RKO (cell line): ENCODE results near the gene MYO1E.
A peak's percentile ranks its signal among the peaks of the same experiment; 100 is the strongest.
"Not testable (repeated sequence)": the region's sequence is repeated elsewhere in the genome, so short reads cannot be mapped to it uniquely, and the experiment has no call there.

ENCODE experiments used
- DNase-seq: peaks from one replicate; pipeline ENCODE4 v3.0.0-alpha.2; 2016; ENCODE audit warnings: low spot score

MYO1E gene

GRCh38 chr15:59372352-59373211 lies at the start of gene MYO1E:
Gene MYO1E (minus strand): TSS chr15:59372871. CDS start chr15:59372500, 371 bp downstream.
- DNase-seq: peak; percentile 97

DNA sequence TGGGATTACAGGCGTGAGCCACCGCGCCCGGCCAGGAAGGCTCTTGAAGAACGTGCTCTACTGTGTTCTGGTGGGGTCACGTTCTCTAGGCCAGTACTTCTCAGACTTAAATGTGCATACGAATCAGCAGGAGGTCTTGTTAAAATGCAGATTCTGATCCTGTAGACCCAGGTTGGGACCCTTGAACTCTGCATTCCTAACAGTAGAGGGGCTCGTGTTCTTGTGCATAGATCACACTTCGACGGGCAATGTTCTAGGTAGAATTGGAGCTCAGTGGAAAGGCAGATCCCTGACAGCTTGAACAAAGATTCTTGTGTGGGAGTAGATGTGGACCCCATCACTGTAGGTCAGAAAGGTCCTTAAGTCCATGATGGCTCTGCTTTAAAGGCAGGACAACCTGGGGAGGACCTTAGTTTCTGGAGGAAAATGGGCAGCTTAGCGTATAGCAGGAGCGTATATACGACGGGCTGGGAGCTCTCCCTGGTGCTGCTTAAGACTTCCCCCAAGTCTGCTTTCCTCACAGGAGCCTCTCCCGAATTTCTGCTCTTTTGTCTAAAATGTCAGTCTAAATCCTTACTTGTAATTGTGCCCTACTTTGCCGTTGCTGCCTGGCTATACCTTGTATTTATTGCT lies 48.4 kb upstream of the MYO1E start:
- DNase-seq: no peak

DNA sequence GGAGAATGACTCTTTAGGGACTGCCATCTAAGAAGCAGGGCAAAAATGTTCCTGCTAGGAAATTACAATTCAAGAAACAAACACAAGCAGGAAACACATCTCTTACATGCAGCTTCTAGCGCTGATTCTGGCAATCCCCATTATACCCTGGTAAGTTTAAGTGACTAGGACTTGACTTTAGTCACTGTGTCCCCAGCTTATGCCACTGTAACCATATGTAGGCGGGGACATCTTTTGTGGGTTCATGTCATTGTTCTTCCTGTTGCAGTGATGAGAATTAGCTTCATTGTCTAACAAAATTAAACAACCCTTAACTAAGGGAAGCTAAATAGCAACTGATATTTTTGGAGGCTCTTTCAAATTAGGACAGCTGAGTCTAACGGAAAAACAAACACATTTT lies 47.4 kb upstream of the MYO1E start:
- no peak for DNase-seq

GRCh38 chr15:59419170-59419569 lies 46.5 kb upstream of the MYO1E start:
- DNase-seq: no peak

DNA sequence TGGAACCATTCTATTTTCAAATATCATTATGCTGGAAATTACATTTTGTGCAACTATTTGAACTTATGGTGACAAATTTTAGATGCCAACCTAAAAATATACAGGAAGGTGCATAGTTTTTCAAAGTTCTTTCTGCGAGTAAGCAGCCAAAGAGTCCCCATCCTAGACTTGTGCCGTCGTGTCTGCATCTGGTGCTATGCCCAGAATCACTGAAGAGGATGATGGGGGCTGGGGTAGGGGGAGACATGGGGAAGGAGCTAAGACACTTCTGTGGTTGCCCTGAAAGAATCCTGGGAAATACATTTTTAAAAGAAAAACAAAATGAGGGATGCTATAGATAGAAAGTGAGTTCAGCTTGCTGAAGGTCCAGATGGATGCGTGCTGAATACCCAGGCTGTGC lies 44.1 kb upstream of the MYO1E start:
- no peak for DNase-seq

- no peak for DNase-seq
Observed at GRCh38 chr15:59413577-59413976, 40.9 kb upstream of the MYO1E start.

DNA sequence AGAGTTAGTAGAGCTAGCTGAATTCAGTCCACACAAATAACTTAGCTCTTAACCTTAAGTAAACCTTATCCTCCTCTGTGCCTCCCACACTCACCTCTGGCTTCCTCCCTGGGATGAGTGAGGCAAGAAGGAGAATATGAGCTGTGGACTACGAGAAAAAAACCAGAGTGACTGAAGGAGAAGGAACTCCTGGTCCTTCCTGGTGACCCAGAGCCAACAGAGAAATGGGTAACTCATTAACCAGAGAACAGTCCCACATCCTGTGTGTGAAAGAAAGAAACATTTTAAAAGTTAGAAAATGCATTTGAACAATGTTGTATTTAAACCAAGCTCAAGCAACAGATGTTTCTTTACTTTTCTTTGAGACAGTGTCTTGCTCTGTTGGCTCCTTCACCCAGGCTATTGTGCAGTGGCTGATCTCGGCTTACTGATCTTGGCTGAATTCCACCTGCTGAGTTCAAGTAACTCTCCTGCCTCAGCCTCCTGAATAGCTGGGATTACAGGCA lies 37.8 kb upstream of the MYO1E start:
- DNase-seq: no peak

DNA sequence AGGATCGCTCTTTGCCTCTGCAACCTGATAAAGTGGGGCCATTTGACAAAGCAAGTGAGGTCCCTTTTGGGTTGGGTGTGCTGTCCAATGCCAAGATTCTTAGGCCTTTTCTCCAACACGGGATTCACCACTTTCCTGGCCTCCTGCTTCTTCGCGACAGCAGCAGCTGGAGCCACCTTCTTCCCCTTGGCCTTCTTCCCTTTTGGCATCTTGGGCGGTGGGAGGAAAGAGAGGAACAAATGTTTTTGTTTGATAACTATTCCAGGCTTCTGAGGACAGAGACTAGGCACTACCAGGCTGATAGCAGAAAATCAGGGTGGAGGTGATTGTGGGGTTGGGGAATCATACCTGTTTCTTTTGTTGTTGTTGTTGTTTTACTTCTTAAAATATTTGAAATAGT lies 35.3 kb upstream of the MYO1E start:
- no peak for DNase-seq

DNA sequence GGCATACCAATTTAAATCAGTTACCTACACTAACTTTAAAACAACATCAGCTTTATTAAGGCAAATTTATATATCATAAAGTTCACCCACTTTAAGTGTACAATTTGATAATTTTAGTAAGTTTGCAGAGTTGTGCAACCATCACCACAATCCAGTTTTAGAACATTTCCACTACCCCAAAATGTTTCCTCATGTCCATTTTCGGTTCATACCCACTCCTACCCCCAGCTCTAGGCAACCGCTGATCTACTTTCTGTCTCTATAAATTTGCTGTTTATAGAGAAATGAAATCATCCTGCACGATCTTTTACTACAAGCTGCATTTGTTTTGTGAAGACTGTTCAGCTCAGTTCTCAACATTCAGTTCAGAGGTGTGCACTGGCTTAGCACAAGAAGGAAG lies 33.8 kb upstream of the MYO1E start:
- DNase-seq: no peak

DNA sequence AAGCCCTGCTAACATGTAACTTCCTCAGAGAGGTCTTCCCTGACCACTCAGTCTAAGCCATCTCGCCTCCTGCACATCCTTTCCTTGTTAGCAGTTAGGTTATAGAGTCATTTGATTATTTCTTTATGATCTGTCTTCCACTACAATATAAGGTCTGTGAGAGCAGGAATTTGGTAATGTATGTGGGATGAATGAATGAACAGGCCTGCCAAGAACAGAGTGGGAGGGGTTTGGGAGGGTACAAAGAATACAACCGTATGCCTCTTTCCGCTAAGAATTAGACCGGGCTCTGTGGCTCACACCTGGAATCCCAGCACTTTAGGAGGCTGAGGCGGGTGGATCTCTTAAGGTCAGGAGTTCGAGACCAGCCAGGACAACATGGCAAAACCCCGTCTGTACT lies 32.4 kb upstream of the MYO1E start:
- DNase-seq: no peak

DNA sequence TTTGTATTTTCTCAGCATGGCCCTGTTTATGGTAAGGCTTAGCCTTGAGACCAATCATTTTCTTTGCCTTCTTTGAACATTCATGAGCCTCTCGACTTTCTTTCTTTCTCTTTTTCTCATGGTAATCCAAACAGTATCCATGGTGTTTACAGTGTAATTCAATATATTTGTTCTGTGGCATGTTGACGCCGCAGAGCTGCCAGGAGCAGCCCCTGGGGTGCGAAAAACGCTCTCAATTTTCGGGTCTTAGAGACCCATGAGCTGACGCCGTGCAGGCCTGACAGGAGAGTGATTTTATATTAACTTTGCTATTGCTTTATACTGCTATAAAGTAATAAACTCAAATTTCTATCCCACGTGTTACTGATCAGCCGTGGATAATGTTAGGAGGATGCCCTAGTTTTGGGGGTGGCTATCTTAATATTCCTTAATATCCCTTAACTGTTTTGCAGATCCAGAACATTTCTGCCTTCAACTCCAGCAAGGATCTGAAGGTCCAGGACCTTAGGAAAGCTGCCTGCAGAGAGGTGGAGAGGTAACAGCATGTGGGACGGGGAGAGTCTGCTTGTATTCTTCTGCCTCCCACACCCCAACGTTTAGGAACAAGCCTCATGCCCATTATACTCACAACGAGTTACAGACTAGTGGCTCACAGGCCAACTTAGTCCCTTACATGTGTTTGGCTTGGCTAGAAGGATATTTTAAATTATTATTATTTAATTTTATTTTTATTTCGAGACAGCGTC lies 29.3 kb upstream of the MYO1E start:
- DNase-seq: no peak

DNA sequence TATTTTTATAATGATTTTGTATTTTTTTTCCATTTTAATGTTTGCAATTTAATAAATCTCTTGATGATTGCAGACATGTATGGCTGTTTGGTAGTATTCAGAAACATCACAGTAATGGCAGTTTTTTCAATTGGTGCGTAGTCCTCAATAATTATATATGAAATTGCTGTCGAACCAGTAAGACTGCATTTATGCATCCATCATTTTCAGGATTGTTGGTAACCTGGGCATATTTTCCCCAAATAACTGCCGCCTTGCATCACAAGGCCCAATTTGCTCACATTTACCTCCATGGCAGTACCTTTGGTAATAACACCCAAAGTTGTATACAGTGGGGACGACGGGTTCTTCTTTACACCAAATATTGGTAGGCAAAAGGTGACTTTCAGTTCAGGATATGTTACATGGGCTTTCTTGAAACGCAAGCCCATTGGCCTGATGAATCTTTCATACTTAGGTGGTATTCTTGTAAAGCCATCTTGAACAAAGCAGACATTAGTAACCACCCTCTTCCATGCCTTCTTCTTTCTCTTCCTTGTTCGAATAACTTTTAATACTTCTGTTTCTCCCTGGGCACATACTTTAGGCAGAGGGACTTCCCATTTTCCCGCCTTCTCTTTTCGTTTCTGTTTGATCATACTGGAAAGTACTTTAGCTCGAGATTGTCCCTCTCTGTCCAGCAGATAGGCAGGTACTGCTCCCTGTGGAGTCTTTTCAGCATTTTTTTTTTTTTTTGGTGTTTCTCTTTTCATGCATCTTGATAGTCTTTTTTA lies 28.6 kb upstream of the MYO1E start:
- not testable (repeated sequence) for DNase-seq

DNA sequence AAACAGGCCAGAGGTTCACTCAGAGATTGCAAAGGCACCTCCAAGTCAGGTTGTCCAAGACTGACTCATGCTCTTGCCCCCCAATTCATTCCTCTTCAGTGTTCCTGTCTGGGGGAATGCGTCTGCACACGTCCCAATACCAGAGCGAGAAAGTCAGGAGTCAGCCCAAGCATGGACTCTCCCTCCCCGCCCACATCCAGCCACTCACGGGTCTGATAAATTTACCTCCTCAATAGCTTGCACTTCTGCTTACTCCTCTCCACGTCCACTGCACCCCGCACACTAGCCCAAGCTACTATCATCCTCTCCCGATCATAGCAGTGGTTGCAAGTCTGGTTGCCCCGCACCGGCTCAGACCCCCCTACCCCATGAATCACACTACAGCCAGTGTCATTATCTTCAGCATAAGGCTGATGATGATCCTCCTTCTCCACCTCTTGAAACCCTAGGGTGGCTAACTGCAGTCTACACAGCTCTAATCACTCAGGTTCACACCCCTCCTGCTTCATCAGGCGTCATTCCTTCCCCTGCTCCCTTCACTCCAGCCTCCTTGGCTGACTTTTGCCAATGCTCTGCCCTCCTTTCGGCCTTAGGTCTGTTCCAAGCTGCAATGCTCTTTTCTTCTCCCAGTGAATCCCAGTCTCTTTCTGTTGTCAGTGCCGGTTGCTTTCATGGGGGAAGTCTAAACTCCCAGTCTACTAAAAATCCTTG lies 27.6 kb upstream of the MYO1E start:
- no peak for DNase-seq

DNA sequence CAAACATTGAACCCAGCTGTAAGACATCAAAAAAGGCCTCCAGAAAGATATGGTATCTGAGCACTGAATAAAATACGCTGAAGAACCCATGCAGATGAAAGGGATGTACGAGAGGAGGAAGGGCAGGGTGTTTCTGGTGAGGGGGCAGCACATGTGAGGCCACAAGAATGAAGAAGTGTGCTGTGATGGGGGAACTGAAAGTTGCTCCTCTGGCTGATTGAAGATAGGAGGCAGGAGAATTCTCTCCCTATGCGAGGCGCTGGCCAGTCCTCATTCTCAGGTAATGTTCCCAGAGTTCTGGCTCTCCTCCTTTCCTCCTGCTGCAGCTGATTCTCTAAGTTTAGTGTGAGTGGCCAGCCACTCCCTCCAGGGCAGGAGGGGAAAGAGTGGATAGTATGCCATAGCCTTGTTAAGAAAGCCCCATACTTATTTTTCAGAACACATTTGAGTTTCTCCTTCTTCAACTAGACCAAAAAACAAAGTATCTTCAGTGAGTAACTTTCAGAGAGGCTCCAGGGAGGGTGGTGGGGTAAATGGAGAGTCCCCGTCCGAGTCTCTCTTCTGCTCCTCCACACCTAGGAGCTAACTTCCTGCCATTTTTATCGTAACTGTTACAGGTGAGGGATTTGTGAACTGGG lies 26.9 kb upstream of the MYO1E start:
- no peak for DNase-seq

GRCh38 chr15:59398220-59398619 lies 25.5 kb upstream of the MYO1E start:
- DNase-seq: no peak

DNA sequence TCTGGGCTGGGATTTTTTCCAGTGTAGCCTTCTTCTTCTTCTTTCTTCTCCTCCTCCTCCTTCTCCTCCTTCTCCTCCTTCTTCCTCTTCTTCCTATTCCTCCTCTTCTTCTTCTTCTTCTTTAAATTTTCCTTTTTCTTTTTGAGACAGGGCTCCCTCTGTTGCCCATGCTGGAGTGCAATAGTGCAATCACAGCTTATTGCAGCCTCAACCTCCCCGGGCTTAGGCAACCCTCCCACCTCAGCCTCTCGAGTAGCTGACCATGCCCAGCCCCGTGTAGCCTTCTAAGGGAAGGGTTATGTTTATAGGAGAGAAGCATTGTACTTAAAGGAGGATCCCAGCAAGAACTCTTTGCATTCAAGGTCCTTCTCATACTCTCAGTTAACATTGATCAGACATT lies 24.0 kb upstream of the MYO1E start:
- DNase-seq: no peak

- DNase-seq: no peak
Observed at GRCh38 chr15:59396211-59396610, 23.5 kb upstream of the MYO1E start.

- no peak for DNase-seq
Observed at GRCh38 chr15:59394166-59394661, 21.5 kb upstream of the MYO1E start.

- DNase-seq: no peak
Observed at GRCh38 chr15:59392299-59392698, 19.6 kb upstream of the MYO1E start.

DNA sequence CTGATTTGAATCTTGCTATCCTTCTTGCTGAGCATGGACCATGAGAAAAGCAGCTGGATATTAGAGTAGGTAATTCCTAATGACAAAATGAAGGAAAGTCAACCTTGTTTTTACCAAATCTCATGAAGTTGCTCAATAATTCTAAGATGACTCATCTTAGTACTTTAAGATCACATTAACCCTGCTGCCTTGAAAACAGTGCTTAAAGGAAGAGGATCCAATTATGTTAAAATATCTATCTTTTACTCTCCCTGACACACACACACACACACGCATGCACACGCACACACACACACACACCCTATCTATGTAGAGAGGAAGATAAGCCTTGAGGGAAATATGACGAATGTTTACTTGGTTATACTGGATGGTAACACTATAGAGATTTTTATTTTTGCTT lies 16.0 kb upstream of the MYO1E start:
- DNase-seq: peak; percentile 19
